ENCODE data around the gene GSE1. TPM values are rescaled to one million over a fixed set of nuclear protein-coding genes. Genes with fewer than 3 reads are reported as not detected.

GSE1 gene
- total RNA-seq, 1 donor from 2014 or later, result 49.8 TPM

DNA sequence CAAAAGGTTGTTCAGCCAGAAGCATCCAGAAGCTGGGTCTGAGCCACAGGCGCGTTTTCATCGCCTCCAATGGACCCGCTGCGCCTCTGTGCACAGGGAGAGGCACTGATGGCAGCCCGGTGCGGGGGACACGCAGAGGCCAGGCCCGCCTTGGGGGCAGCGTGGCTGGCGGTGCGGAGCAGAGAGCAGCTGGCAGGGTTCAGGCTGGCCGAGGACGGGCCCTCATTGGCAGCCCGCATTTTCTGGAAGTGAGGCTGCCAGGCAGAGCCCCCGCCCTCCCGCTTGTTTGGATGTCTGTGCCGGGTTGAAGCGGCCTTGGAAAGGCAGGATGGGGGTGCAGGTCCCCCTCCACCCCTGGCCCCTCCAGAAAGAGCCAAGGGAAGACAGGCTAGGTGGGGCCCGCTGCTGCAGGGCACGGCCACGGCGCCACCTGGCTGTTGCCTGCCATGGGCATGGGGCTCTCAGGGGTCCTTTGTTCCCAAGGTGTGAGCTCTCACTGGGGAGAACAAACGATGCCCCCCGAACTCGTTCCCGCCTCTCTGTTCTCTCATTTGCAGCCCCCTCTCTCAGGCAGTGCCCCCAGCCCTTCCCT is 18.8 kb downstream of the GSE1 start:
- no peak for DNase-seq (ENCODE audit: low spot score)

DNA sequence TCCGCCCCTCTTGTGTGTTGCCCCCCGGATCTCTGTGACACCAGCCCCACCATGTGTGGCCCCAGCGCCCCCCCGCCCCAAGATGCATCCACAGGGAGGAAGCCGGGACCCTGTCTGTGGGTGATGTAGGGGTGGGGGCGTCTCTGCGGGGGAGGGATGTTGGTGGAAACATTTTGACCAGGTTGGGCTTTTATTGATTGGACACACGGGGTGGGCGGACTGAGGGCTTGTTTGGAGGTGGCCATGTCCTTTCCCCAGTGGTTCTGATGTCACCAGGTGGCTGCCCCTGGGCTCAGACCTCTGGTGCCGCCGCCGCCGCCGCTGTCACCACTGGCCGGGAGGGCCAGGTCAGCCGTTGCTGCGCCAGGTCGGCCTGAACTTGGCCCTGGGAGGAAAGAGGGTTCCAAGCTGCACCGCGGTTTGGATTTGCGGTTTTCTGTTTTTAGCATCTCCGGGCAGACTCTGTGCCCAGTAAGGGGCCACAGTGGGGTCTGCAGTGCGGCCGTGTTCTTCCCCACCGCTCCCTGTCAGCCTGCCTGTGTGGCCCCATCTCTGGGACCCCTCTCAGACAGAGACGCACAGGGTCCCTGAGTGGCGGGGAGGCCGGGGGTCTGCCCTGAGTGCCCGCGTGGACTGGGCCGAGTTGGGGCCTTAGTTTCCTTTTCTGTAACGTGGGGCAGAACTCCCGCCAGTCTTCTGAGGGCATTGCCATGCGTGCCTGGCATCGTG is 19.8 kb downstream of the GSE1 start:
- no peak for DNase-seq (ENCODE audit: low spot score)

DNA sequence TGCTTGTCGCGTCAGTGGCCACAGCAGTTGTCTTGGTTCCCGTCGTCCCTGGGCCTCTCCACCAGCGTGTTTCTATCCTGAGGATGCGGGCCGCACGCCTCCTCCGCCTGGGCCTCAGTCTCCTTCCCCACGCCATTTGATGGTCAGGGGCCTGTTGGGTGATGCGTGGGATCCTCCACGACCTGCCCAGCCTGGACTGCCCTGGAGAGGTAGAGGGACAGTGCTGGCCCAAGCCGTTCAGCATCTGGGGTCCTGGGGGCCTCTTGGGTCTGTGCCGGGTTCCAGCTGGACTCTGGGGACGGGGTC is 20.3 kb downstream of the GSE1 start:
- no peak for DNase-seq (ENCODE audit: low spot score)

DNA sequence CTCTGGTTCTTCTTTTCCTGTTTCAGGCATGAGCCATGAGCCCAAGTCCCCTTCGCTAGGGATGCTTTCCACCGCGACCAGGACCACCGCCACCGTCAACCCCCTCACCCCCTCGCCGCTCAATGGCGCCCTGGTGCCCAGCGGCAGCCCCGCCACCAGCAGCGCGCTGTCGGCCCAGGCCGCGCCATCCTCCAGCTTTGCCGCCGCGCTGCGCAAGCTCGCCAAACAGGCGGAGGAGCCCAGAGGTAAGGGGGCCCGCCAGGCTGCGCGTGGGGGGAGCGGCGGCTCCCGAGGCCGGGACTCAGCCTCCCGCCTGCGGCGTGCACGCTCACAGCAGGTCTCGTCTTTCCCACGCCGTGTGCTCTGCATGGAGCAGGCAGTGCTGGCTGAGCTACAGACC is 20.8 kb downstream of the GSE1 start:
- no peak for DNase-seq (ENCODE audit: low spot score)

DNA sequence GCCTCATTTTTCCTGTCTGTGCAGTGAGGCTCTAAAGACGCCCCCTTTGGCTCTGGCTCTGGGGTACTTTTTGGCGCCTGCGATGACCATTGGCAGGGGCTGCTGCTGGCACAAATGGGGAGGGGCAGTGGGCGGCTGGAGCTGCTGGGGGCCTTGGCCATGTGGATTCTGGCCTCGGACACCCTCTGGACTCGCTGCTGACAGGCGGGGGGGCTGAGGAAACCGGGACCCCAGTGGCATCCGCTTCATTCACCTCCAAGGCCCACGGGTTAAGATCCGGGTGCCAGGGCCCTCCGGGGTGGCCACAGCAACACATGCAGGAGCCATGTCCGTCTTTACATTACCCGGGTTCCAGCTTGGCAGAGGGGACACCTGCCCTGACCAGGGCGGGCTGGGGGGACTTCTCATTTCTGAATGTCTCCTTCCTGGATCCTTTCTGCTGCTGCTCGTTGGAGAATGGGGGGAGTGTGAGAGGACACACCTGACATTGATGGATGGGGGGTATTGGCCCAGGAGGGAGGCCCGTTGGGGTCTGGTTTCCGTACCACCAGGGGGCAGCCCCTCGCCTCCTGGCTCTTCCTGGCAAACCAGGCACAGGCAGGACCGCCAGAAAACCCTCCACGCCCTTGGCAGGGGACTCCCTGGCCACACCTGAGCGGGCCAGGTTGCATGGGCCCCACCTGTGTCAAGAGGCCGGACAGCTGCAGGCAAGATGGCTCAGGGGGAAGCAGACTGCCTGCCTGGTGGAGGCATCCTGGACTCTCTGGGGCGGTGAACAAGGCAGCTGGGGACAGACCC is 21.8 kb downstream of the GSE1 start:
- DNase-seq (ENCODE audit: low spot score), result no peak

DNA sequence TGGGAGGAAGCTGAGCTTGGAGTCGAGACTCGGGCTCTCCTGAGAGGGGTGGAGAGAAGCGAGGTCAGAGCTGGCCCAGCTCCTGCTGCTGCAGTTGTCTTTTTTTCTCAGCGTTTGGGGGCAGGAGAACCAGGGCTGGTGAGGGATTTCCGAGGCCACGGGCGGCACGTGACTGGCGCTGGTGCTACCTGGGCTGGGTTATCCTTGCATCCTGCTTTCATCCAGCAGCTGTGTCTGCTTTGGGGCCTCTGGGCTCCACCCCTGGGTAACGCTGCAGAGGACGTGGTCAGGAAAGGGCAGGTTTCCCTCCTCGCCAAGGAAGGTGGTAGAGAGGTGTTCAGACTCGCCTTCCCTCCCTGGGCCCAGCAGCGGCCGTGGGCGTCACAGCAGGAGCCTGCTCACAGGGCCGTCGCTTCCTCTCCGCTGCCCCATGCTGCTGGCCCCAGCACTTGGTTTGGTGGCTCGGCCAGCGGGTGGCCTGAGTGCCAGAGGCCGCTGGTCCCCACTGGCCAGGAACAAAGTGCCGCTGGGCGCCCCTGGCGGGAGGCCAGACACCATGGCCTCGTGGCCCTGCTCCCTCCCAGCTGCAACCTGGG is 22.5 kb downstream of the GSE1 start:
- no peak for DNase-seq (ENCODE audit: low spot score)

DNA sequence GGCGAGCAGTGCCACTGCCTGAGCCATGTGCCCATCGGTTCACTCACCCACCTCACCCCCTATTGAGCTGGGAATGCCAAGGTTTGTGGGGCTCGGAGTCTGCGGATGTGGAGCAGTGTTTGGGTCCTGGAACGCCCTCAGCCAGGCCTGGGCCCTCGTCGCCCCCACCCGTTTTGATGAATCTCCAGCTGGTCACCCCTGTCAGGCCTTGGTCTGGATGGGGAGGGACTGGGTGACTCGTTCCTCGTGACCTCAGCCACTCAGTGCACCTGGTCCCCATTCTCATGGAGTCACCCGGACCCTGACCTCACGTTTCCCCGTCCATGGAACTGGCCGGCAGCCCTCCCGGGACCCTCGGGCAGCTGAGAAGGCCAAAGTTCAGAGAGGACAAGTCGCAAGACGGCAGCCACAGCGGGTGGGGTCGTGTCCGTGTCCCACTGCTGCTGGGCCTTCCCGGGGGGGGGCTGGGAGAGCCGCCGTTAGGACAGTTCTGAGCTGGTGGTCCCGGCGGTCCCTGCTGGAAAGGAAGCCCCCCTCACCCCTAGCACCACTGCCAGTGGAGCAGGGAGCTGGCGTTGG is 23.2 kb downstream of the GSE1 start:
- DNase-seq (ENCODE audit: low spot score), result no peak

DNA sequence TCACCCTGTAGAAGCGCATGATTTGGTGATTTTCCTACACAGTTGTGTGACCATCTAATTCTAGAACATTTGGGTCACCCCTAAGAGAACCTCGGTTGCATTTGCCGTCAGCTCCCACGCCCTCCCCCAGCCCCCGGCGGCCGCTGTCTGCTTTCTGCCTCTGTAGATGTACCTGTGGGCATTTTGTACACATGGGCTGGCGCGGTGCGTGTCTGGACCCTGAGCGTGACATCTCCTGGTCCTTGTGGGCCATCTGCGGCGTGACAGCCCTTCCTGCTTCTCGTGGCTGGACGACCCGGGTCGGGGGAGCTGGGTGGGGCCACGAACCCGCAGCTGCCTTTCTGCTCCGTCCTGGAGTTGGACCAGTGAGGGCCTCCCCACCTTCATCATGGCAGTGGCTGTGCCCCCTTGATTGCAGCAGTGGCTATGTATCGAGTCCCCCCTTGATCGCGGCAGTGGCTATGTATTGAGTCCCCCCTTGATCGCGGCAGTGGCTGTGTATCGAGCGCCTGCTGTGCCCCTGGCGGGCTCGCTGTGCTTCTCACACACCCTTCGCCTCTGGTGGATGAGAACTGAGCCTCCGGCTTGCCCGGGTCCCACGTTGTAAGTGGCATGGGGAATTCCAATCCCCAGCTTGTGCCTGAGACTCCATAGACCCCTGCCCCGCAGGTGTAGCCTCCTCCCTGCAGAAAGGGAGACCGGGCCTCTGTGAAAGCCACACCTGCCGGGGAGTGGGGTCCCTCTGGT is 24.1 kb downstream of the GSE1 start:
- DNase-seq (ENCODE audit: low spot score), result no peak

DNA sequence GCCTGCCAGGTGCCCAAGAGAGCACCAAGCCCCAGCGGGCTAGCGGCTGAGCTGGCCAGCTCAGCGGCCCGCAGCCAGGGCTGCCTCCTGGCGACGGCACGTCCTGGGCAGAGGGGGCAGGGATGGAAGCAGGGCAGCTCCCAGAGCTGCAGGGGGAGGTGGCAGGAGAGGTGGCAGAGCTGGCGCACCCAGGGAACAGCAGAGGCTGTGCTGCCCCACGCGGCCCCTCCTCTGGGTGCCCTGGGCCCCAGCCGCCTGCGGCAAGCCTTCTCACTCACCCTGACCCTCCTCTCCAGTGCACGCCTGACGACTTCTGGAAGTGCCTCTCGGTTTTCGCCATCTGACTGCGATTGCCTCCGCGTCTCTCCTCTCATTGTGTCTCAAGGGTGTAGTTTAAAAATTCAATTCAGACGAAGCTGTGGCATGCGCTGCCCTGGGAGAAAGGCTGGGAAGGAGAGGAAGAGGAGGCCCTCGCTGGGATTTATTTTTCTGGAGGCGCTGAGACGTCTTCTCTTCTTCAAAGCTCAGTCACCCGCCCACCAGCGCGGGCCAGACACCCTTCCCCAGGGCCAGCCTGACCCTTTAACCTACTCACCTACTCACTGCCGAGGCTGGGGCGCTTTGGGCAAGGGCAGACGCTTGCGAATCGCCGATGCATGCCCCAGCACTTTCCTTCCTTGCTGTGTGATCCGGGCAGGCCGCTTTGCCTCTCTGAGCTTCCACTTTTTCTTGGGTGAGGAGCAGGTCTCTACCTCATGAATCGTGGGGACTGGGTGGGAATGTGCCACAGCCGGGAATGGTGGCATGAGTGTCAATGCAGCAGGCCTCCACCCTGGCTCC is 24.9 kb downstream of the GSE1 start:
- DNase-seq (ENCODE audit: low spot score), result no peak

DNA sequence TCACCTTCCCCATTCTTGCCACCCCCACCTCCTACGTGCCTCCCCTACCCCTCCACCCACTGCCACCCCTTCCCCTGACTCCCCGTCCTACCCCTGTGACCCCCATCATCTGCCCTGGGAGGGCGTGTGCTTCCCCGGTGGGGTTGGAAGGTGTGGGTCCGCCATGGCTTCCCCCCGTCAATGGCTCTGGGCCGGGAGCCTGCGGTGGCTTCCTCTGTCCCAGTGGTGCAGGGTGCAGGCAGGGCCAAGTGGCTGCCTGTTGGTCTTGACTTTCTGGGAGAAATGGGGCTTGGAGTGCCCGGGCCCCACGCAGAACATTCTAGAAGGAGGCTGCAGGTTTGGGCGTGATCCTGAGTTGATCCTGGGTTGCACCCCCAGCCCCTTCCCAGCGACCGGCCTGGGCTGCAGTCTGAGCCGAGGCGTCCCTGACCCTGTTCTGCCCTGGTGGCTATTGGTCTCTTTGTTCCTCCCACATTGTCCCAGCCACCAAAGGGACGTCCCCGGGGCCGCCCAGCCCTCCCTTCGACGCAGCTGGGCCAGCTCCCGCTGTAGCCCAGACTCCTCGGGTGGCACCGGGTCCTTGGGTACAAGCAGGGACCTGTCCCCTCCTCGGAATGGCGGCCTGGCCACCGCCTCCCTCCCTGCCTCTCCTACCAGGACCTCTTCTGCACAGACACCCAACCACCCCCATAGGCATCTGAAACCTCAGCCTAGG is 25.7 kb downstream of the GSE1 start:
- DNase-seq (ENCODE audit: low spot score), result no peak

DNA sequence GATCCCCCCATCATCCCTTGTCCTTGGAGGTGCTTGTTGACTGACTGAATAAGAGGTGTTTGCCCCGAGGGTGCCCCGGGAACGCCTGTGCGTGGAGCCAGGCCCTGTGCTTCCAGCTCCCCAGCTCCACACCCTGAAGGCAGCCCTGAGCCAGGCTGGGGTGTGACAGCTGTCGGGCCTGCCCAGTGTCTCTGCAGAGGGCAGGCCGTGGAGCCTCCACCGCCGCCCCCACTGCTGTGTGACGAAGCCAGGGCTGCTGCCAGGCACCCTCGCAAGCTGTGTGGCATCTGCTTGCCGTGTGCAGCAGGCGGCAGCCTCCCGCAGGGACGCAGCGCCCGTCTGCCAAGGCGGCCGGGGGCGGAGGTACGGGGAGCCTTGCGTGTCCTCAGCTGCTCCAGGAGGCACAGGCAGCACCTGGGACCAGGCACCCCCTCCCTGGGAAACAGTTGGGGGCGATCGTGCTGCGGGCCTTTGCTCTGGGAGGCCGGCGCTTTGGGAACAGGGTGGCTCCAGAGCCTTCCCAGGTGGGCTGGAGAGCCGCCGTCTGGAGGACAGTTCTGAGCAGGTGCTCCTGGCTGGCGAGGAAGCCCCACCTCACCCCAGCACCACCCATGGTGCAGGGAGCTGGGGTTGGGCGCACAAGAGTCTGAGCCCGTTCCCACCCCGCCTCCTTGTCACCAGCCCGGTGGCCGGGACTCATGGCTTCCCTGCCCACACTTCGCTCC is 26.6 kb downstream of the GSE1 start:
- no peak for DNase-seq (ENCODE audit: low spot score)

DNA sequence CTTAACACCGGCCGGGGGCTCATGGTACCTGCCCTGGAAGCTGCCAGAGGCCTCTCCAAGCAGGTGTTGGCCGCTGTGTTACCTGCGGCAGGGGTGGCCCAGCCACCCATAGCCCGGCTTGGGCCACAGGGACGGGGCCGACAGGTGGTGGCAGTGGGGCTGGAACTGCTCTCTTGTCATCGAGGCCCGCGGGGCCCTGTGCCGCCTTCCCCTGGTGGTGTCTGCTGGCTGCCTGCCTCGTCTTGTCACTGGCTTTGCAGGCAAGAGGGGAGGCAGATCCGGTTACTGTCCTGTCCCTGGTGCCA is 27.1 kb downstream of the GSE1 start:
- DNase-seq (ENCODE audit: low spot score), result no peak

DNA sequence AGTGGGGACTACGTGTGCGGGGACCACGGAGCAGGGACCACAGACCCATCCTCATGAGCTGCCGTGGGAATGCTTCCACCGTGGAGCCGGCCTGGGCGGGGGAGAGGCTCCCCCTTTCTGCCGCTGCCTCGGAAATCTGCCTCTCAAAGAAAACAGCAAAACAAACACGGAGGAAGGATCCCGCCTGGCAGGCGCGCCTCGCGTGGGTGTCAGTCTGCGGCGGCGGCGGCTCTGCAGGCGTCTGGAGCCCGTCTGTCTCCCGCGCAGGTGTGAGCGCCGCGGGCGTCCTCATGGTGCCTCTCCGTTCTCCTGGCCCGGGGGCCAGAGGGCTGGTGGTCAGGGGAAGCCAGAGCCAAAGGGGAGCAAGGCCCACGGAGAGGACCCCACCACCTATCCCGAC is 27.5 kb downstream of the GSE1 start:
- no peak for DNase-seq (ENCODE audit: low spot score)

DNA sequence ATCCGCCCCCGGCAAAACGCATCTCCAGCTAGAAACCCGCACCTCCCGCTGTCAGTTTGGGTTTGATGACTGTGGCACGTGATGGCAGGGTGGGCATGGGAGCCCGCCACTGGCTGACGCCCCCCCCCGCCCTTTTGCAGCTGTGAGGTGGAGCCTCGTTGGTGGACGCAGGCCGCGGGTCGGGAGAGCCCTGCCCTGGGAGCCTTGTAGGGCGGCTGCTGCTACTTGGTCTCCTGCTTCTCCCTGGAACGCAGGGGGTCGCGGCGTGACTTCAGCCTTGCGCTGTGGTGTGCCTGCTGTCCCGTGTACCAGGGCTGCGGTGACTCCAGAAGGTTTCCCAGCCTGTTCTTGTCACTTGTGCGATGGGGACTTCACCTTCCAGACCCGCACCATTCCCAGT is 28.2 kb downstream of the GSE1 start:
- no peak for DNase-seq (ENCODE audit: low spot score)

DNA sequence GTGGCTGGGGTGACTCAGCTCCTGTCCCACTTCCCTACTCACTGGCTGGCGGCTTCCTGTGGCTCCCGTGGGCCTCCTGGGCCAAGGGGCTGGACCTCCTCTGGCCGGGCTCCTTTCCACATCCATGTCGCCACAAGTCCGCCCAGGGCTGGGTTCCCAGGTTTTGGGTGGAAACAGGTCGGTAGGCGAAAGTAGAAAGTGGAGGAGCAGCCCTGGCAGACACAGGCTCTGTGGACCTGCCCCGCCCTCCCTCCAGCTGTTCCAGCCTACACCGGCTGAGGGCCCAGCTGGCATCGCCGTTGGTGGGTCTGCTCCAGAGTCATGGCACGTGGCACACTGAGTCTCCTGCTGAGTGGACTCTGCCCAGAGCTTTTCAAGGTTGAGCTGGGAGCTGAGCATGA is 28.7 kb downstream of the GSE1 start:
- DNase-seq (ENCODE audit: low spot score), result no peak

DNA sequence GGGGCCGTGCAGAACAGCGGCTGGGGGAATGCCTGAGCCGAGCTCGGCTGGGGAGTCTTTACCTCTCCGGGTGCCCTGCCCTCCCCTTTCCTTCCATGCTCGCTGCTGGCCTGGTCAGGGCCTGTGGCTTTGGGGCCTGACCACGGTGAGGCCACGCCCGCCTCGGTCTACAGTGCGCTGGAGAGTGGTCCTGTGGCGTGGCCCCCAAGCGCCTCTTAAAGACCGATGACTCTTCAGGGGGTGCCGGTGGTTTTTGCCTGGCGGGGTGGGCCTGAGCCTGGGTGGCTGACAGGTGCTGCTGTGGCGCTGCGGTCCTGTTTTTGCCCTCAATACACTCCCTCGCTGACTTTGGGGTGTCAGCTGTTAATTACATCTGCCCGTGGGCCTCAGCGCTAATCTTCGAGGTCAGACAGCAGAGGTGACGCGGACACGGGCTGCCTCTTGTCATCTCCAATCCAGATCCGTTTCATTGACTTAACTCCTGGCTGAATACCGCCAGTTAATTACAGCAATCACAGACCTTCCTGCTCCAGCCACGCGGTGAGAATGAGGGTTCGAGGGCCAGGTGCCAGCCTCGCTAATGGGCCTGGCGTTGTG is 29.7 kb downstream of the GSE1 start:
- no peak for DNase-seq (ENCODE audit: low spot score)

DNA sequence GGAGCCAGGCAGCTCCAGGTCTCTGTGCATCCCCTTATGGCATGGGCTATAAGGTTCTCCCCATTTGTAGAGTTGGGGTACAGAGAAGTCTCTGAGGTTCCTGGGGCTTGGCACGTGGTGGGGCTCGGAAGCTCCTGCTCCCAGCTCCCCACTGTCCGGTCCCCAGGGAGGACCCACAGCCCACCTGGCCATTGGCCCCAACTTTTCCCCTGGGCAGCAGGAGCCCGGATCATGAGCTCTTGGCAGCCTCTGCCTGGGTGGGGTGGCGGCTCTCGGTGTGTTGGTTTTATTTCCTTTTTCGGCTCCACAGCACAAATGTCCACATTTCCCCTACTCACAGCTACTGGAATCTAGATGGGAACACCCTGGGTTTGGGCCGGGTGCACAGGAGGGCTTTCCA is 30.5 kb downstream of the GSE1 start:
- DNase-seq (ENCODE audit: low spot score), result no peak

DNA sequence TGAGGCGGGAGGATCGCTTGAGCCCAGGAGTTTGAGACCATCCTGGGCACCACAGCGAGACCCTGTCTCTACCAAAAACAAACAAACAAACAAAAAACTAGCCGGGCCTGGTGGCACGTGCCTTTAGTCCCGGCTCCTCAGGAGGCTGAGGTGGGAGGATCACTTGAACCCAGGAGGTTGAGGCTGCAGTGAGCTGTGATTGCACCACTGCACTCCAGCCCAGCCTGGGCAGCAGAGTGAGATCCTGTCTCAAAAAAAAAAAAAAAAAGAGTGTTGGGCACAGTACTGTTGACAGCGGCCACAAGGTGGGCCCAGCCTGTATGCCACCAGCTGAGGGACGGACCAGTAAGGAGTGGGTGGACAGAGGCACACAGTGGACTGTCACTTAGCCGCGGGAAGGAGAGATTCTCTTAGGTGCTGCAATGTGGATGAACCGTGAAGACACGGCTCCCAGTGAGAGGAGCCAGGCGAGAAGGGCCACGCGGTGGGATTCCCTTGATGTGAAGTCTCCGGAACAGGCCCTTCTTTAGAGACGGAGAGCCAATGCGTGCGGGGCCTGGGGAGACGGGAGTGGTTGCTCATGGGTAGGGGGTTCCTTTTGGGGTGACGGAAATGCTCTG is 31.1 kb downstream of the GSE1 start:
- DNase-seq (ENCODE audit: low spot score), result no peak

All from ureter (tissue), 1 donor.